GM18505 (cell line): ENCODE data around the gene OR10J5.
"Not testable (repeated sequence)": the region's sequence is repeated elsewhere in the genome, so short reads cannot be mapped to it uniquely, and the experiment has no call there.

Source experiments
- ATAC-seq: cut with Tn5 transposase; IDR thresholded peaks from one replicate; pipeline ENCODE4 v1.9.1; 2021; ENCODE audit not compliant: unreplicated experiment
- POLR2A ChIP-seq: IDR thresholded peaks from 4 replicates; pipeline ENCODE4 v1.6.1; 2011; ENCODE audit warnings: borderline replicate concordance; ENCODE audit not compliant: insufficient read depth, insufficient read length; ENCODE audit errors: extremely low read depth

OR10J5 gene

DNA sequence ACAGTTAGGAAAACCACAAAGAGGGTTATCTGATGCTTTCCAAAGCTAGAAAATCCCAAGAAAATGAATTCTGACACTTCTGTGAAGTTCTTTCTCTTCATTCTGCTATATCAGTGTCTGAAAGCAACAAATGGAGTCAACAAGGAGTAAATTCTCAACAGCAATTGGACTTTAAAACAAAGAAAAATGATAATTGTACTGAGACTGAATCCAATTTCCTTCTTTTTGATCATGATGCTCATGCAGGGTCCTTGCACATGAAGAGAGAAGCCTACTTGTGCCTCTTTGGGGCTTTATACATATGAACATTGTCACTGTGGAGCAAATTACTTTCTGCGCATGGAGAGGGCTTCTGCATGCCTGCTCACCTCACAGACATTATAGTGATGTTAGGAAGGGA, at the start of gene OR10J5:
Gene OR10J5, minus strand, starts transcription at position 101 of the 400 bp plus-strand sequence. Its CDS starts 0 bp downstream, at position 101.
- ATAC-seq = no peak
- no peak for TF ChIP-seq POLR2A

DNA sequence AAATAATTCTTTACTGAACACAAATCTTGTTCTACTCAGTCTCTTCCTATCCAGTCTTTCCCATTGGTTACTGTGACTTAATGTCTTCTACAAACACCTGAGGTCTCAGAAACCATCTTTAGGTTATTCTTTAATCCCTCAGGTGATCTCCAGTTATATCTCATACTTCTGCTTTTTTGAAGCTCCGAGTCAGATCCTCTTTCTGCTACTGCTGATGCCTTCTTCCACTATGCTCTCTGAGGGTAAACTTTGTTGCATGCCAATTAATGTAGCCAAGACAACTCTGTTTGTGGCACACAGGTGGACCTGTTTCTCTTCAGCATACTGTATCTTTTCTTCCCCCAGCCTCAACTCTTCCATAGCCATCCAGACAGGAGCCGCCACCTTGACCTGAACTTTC, 48.7 kb upstream of the OR10J5 start:
- TF ChIP-seq POLR2A = no peak
- ATAC-seq = no peak

- no peak for ATAC-seq
- TF ChIP-seq POLR2A = no peak
These were observed 45.6 kb upstream of the OR10J5 start for GRCh38 chr1:159581422-159581821.

- no peak for ATAC-seq
- TF ChIP-seq POLR2A = no peak
These were observed 44.5 kb upstream of the OR10J5 start for GRCh38 chr1:159580340-159580739.

- TF ChIP-seq POLR2A = no peak
- ATAC-seq = no peak
These were observed 41.6 kb upstream of the OR10J5 start for GRCh38 chr1:159577446-159577845.

DNA sequence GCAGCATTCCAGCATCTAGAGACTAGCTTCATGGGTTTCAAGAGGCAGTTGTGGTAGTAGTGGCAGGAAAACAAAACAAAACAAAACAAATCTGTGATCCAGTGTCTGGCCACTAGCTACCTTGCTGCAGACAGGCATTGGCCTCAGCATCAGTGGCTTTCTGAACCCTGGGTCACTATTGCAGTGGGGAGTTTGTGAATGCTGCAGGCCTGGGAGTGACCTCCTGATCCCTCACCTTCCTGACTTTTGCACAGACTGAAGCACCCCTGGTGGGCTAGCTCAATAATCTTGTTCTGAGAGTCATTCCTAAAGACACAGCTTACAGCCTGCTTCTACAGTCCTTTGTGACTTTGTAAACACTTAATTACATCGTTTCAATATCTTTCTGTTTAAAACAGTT, 26.9 kb upstream of the OR10J5 start:
- no peak for TF ChIP-seq POLR2A
- no peak for ATAC-seq

DNA sequence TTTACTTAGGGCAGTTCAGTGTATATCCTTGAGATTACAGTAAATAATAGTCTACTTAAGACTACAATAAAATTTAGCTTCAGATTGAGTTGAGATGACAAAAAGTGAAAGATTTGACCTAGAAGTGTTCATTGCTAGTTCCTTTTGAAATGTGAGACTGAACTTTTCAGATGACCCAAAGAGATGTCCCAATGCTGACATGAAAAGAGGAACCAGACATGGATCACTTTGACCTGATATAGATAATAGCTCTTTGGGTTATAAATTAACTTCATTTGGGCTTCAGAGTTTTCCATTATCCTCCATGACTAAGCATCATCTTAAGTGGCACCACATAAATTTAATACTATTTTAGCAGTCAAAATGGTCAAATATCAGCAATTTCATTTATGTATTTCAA, 25.7 kb upstream of the OR10J5 start:
- ATAC-seq = no peak
- TF ChIP-seq POLR2A = no peak

GRCh38 chr1:159560599-159560998, 24.8 kb upstream of the OR10J5 start:
- no peak for TF ChIP-seq POLR2A
- no peak for ATAC-seq

- TF ChIP-seq POLR2A = no peak
- no peak for ATAC-seq
These were observed 21.1 kb upstream of the OR10J5 start for GRCh38 chr1:159556931-159557369.

- no peak for ATAC-seq
- no peak for TF ChIP-seq POLR2A
These were observed 18.9 kb upstream of the OR10J5 start for GRCh38 chr1:159554696-159555095.

DNA sequence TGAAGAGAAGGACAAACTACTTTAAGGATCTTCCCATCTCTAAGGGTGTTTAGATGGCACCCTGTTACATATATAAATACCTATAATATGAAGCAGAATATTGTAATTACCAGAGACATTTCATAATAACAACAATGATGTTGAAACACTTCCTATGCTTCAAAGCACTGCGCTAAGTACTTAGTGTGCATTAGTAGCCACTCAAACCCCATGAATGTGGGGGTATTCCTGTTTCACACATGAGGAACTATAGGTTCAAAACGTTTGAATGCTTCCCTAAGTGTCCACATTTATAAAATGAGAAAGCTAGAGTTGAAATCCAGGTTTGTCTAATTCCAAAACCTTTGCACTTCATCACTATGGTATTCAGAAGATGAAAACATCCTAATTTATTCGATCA, 18.5 kb upstream of the OR10J5 start:
- no peak for ATAC-seq
- TF ChIP-seq POLR2A = no peak

GRCh38 chr1:159548126-159548525, 12.3 kb upstream of the OR10J5 start:
- ATAC-seq = no peak
- TF ChIP-seq POLR2A = no peak

- ATAC-seq = no peak
- TF ChIP-seq POLR2A = no peak
These were observed 2.9 kb downstream of the OR10J5 start for GRCh38 chr1:159532922-159533321.

DNA sequence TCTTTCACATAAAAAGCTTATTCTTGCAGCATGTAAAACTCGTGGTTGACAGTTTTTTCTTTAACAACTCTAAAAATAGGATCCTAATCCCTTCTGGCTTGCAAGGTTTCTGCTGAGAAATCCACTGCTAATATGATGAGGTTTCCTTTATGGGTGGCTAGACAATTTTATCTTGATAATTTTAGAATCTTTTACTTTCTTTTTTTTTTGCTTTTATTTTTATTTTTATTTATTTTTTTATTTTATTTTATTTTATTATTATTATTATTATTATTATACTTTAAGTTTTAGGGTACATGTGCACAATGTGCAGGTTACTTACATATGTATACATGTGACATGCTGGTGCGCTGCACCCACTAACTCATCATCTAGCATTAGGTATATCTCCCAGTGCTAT, 11.0 kb downstream of the OR10J5 start:
- not testable (repeated sequence) for ATAC-seq

- no peak for ATAC-seq
- no peak for TF ChIP-seq POLR2A
These were observed 25.6 kb downstream of the OR10J5 start for GRCh38 chr1:159510229-159510541.

GRCh38 chr1:159509440-159510228, 26.2 kb downstream of the OR10J5 start:
- no peak for ATAC-seq
- no peak for TF ChIP-seq POLR2A

GRCh38 chr1:159508951-159509350, 26.9 kb downstream of the OR10J5 start:
- no peak for TF ChIP-seq POLR2A
- no peak for ATAC-seq
